Skeletal muscle satellite cell (primary cell): ENCODE data around the gene CUL5.
A peak's percentile ranks its signal among the peaks of the same experiment; 100 is the strongest.

Experiments used
- H3K27me3 ChIP-seq: 2 replicates; pipeline ENCODE4 v1.7.0; 2013; ENCODE audit warnings: low read length; ENCODE audit not compliant: control insufficient read depth, insufficient read depth
- H3K36me3 ChIP-seq: 2 replicates; pipeline ENCODE4 v1.7.0; 2013; ENCODE audit warnings: mild to moderate bottlenecking, control low read depth, low read length; ENCODE audit not compliant: insufficient read depth
- H3K4me1 ChIP-seq: 2 replicates; pipeline ENCODE4 v1.7.0; 2013; ENCODE audit warnings: low read length; ENCODE audit not compliant: control insufficient read depth, insufficient read depth
- H3K4me2 ChIP-seq: 2 replicates; pipeline ENCODE4 v1.7.0; 2013; ENCODE audit warnings: mild to moderate bottlenecking, low read length
- H3K4me3 ChIP-seq: 2 replicates; pipeline ENCODE4 v1.7.0; 2013; ENCODE audit warnings: low read length
- H3K9ac ChIP-seq: 2 replicates; pipeline ENCODE4 v1.7.0; 2013; ENCODE audit warnings: mild to moderate bottlenecking, low read depth, low read length, moderate library complexity
- H3K9me3 ChIP-seq: replicated peaks from 2 replicates; pipeline ENCODE4 v1.7.0; 2013; ENCODE audit warnings: mild to moderate bottlenecking, control low read depth, low read length

Gene CUL5

DNA sequence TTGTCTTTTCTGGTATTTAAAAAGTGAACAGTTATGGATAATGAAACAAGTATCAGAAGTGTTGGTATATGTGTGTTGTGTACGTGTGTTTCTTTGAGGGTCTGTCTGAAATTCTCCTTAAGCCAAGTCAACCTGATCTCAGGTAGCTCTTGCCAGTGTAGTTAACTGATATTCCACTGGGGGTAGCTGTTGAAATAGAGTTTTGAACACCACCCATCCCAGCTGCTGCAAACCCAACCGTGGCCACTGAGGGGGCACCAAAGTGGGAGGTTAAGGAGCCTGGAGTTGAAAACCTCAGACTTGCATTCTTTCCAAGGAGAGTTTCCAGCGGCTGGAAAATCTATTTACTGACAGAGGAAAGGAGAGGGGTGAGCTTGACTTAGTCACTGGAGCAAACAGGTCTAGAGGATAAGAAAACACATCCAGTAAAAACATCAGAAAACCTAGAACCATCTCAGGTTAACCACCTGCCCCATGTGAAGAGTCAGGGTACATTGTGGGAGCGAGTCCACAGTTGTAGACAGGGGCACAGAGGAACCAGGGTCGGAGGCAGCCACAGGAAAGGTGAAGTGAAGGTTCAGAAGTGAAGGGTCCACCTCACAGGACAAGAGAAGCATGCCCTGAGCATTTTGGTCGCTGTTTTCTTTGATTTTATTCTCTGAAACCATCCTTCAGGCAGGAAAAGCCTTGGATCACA is 8.8 kb upstream of the CUL5 start:
- no peak overlapping the region for H3K4me2 ChIP-seq
- H3K9ac ChIP-seq, result no peak overlapping the region

DNA sequence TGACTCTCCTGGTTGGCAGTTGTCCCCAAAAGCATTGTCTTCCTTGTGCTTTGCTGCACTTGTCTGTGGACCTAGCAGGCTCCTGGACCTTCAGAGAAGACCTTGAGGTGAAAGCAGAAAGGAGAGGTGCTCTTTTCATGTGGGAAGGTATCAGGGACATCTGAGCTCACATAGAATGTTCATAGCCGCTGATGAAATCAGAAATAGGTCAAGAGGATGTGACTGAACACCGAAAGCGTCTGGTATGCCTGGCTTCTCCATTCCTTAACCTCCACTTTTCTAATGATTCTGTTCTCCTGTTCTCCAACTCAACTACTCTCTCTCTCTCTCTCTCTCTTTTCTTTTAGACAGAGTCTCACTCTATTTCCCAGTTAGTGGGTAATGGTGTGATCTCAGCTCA is 6.2 kb upstream of the CUL5 start:
- H3K9me3 ChIP-seq, result no peaks in the 10 kb centered on the region
- no peak overlapping the region for H3K4me2 ChIP-seq
- no peaks in the 10 kb centered on the region for H3K4me1 ChIP-seq
- no peaks in the 10 kb centered on the region for H3K36me3 ChIP-seq
- no peak overlapping the region for H3K4me3 ChIP-seq
- peaks cover 3% of the 10 kb centered on the region for H3K27me3 ChIP-seq
- H3K9ac ChIP-seq, result no peak overlapping the region

More for the DNA sequence above, 8.8 kb upstream of the CUL5 start:
- Histone ChIP-seq H3K27me3 (peaks cover 14% of the 10 kb centered on the region), H3K4me1 (no peaks in the 10 kb centered on the region), H3K9me3 (no peaks in the 10 kb centered on the region), H3K36me3 (no peaks in the 10 kb centered on the region), H3K4me3 (no peak overlapping the region)

DNA sequence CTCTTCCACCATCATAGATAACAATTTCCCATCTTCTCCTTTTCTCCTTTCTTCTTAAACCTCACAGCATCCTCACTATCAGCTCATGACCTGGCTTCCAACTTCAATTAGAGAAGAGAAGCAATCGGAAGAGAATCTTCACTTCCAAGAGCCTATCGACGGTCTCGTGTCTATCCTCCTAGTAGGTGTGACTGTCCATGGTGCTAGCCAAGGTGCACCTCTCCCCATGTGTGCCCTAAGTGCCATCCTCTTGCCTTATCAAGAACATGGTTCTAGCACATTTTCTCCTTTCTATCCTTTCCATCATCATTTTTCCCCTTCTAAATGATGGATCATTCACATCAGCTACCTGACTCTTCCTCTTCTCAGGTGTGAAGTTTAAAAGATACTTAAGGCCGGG is 5.1 kb upstream of the CUL5 start:
- Histone ChIP-seq H3K27me3 (peaks cover 3% of the 10 kb centered on the region), H3K4me2 (no peak overlapping the region), H3K9ac (no peak overlapping the region), H3K4me1 (no peaks in the 10 kb centered on the region), H3K4me3 (no peak overlapping the region), H3K9me3 (no peaks in the 10 kb centered on the region), H3K36me3 (no peaks in the 10 kb centered on the region)

DNA sequence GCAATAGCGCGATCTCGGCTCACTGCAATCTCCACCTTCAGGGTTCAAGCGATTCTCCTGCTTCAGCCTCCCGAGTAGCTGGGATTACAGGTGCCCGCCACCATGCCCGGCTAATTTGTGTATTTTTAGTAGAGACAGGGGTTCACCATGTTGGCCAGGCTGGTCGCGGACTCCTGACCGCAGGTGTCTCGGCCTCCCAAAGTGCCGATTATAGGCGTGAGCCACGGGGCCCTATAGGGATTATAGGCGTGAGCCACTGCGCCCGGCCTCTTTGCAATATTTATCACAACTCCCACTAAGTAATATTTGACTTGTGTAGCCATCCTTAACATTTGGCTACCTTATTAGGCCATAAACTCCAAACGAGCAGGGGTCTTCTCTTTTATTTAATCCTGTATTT is 879 bp upstream of the CUL5 start:
- Histone ChIP-seq H3K9me3 (no peaks in the 10 kb centered on the region), H3K4me3 (no peak overlapping the region), H3K27me3 (peaks cover 3% of the 10 kb centered on the region), H3K9ac (no peak overlapping the region), H3K4me2 (no peak overlapping the region), H3K4me1 (peaks cover 12% of the 10 kb centered on the region), H3K36me3 (peaks cover 2% of the 10 kb centered on the region)

DNA sequence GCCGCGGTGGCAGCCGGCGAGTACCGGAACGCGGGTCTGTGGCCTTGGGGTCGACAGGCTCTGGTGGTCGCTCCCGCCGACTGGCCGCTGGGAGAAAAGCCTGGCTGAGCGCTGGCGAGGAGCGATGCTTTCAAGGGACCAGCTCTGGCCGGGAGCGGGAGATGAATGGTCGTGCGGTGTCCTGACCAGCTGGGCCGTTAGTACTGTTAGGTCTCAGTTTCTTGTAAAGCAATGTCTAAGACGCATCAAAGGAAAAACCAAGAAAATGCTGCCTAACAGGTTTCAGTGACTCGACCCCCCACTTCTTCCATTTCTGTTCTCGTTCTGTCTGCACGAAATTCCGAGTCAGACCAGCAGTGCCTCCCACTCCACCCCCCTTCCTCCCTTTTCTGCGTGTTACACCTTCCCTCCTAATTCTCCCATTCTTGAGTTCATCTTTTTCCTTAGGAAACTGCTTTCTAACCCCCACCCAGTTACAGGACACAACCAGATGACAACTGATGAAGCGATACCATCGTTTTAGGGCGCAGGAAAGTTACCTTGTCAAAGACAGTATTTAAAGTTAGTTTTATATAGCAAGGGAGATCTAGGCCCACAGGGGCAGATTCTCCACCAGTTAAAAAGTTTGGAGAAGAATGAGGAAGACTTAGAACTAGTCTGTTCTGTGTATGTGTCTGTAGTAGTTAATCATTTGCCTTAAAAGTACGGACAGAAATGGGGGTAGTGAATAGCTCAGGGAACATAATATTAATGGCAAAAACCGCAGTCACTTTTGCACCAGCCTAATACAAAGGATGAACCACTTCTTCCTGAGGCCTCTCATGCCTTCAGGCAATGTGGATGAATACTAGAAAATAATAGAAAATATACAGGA is 1.0 kb downstream of the CUL5 start:
- peak overlapping the region; percentile 98 for H3K4me3 ChIP-seq
- H3K9ac ChIP-seq, result peak overlapping the region; percentile 100
- peak overlapping the region; percentile 87 for H3K4me2 ChIP-seq
- peaks cover 2% of the 10 kb centered on the region for H3K36me3 ChIP-seq
- H3K9me3 ChIP-seq, result no peaks in the 10 kb centered on the region
- H3K27me3 ChIP-seq, result no peaks in the 10 kb centered on the region
- H3K4me1 ChIP-seq, result peaks cover 16% of the 10 kb centered on the region

DNA sequence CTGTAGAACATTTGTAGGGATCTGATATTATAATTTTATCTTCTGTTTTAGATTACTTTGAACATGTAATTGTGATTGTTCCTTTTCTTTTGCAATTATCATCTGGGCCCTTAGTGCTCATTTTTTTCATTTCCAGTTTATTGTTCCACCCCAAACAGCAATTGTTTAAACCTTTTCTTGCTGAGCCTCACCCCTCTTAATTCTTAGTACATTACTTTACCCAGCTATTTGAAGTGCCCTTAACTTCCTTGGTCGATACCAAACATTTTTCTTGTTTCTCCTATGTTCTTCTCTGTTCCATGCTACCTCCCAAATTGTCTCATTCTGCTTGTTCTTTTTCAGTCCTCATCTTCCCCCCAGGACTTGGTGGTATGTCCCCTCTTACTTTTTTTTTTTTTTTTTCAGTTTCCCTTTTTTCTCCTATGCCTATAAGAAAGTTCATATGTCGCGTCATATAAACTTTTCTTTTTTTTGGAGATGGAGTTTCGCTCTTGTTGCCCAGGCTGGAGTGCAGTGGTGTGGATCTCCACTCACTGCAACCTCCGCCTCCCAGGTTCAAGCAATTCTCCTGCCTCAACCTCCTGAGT is 3.5 kb downstream of the CUL5 start:
- Histone ChIP-seq H3K9me3 (no peaks in the 10 kb centered on the region), H3K4me3 (no peak overlapping the region), H3K27me3 (no peaks in the 10 kb centered on the region), H3K36me3 (peaks cover 2% of the 10 kb centered on the region), H3K9ac (no peak overlapping the region), H3K4me2 (no peak overlapping the region), H3K4me1 (peaks cover 16% of the 10 kb centered on the region)

DNA sequence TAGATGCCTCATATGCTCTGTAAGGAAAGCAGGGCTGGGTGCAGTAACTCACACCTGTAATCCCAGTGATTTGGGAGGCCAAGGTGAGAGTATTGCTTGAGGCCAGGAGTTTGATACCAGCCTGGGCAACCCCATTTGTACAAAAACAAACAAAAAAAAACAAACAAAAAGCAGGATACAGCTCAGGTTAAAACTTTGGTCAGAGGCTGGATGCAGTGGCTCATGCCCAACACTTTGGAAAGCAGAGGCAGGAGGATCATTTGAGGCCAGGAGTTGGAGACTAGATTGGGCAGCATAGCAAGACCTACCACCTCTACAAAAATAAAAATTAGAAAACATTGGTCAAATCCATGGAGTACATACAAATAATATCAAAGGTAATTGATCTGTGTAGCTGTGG is 7.9 kb downstream of the CUL5 start:
- Histone ChIP-seq H3K9ac (no peak overlapping the region), H3K9me3 (no peaks in the 10 kb centered on the region), H3K27me3 (no peaks in the 10 kb centered on the region), H3K4me3 (no peak overlapping the region), H3K4me2 (no peak overlapping the region), H3K4me1 (peaks cover 11% of the 10 kb centered on the region), H3K36me3 (no peaks in the 10 kb centered on the region)

DNA sequence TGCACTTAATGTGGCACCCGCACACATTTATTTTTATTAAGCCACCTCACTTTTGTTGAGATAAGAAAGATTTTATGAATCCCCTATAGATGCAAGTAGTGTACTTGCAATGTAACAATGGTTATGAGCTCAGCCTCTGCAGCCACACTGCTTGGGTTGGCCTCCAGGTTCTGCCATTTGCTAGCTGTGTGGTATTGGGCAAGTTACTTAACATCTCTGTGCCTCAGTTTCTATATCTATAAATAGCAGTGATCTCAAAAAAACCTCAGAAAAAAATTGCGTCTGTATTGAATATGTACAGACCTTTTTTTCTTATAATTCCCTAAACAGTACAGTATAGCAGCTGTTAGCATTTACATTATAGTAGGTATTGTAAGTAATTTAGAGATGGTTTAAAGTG is 10.0 kb downstream of the CUL5 start:
- no peaks in the 10 kb centered on the region for H3K9me3 ChIP-seq
- H3K4me3 ChIP-seq, result no peak overlapping the region
- H3K27me3 ChIP-seq, result no peaks in the 10 kb centered on the region
- peaks cover 3% of the 10 kb centered on the region for H3K4me1 ChIP-seq
- H3K36me3 ChIP-seq, result no peaks in the 10 kb centered on the region
- no peak overlapping the region for H3K4me2 ChIP-seq
- H3K9ac ChIP-seq, result no peak overlapping the region

DNA sequence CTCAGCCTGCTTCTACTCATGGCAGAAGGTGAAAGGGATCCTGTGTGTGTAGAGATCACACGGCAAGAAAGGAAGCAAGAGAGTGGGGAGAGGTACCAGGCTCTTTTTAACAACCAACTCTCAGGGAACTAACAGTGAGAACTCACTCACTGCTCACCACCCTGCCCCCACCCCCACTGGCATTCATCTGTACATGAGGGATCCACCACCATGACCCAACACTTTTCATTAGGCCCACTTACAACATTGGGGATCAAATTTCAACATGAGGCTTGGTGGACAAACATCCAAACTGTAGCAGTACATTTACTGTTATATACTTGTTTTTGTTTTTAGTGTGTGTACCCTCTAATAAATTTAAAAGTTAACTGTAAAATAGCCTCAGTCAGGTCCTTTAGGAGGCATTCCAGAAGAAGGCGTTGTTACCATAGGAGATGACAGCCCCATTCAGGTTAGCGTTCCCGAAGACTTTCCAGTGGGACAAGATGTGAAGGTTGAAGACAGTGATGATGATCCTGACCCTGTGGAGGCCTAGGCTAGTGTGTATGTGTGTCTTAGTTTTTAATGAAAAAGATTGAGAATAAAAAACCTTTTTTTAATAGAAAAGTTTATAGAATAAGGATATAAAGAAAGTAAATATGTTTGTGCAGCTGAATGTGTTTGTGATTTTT is 11.3 kb downstream of the CUL5 start:
- no peak overlapping the region for H3K4me3 ChIP-seq
- H3K9me3 ChIP-seq, result no peaks in the 10 kb centered on the region
- no peak overlapping the region for H3K4me2 ChIP-seq
- H3K27me3 ChIP-seq, result no peaks in the 10 kb centered on the region
- H3K36me3 ChIP-seq, result no peaks in the 10 kb centered on the region
- H3K9ac ChIP-seq, result no peak overlapping the region
- H3K4me1 ChIP-seq, result peaks cover 3% of the 10 kb centered on the region

DNA sequence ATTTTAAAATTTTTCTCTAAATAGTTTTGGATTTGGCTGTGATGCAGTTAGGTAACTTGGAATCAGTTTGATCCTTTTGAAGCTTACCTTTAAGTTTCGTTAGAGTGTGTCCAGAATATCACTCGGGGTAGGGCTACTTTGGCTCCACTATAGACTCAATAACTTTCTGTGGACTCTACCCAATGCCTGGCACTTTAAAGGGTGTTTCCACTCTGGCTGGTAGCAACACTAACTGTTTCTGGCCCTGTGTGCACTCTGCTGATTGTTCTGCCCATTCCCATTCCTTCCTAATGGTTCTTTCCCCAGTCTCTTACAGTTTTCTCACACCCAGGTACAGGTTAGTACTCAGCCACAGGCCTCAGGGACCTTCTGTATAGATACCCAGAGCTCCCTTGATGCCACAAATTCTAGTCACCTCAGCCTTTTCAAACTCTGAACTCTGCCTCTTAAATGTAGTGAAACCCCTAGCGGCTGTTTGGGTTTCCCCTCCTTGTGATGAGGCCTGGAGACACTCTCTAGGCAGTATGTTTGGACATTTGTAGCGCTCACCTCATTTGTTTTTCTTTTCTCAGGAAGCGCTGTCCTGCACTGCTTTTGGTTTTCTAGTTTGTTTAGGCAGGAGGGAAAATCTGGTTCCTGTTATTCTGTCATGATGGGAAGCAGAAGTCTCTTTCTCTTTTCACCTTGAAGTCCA is 16.8 kb downstream of the CUL5 start:
- Histone ChIP-seq H3K4me3 (no peak overlapping the region), H3K27me3 (no peaks in the 10 kb centered on the region), H3K4me1 (peaks cover 3% of the 10 kb centered on the region), H3K4me2 (no peak overlapping the region), H3K9me3 (no peaks in the 10 kb centered on the region), H3K36me3 (no peaks in the 10 kb centered on the region), H3K9ac (no peak overlapping the region)

DNA sequence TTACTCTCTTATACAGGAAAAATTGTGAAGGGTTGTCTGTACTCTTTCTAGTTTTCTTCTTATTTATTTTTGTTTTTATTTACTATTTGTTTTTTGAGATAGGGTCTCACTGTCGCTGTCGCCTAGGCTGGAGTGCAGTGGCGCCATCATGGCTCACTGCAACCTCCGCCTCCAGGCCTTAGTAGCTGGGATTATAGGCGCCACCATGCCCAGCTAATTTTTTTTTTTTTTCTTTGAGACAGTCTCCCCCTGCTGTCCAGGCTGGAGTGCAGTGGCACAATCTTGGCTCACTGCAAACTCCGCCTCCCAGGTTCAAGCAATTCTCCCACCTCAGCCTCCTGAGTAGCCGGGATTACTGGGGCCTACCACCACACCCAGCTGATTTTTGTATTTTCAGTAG is 18.4 kb downstream of the CUL5 start:
- Histone ChIP-seq H3K27me3 (no peaks in the 10 kb centered on the region), H3K4me1 (no peaks in the 10 kb centered on the region)

More for the DNA sequence above, 18.4 kb downstream of the CUL5 start:
- Histone ChIP-seq H3K9ac (no peak overlapping the region), H3K9me3 (no peaks in the 10 kb centered on the region), H3K4me3 (no peak overlapping the region), H3K4me2 (no peak overlapping the region), H3K36me3 (no peaks in the 10 kb centered on the region)
